Karpas-422 (cell line): Measurements from ENCODE around the gene FAM209B. TPM values are rescaled to one million over a fixed set of nuclear protein-coding genes. Genes with fewer than 3 reads are reported as not detected.
"Not testable (repeated sequence)": the region's sequence is repeated elsewhere in the genome, so short reads cannot be mapped to it uniquely, and the experiment has no call there.

Experiments
- DNase-seq: peaks from one replicate; pipeline ENCODE4 v3.0.0-alpha.2; 2015
- H2AFZ ChIP-seq: fragments of 200-600 bp; sonication (generic); 2 replicates; pipeline ENCODE4 v1.6.1; 2014; ENCODE audit warnings: antibody characterized with exemption, low read length, mixed read lengths
- H3K27ac ChIP-seq: fragments of 200-600 bp; sonication (generic); 2 replicates; pipeline ENCODE4 v1.5.1; 2014; ENCODE audit warnings: mild to moderate bottlenecking, low read length, moderate library complexity
- H3K27me3 ChIP-seq: fragments of 200-600 bp; sonication (generic); 2 replicates; pipeline ENCODE4 v1.6.1; 2014; ENCODE audit warnings: low read length, mixed read lengths
- H3K36me3 ChIP-seq: fragments of 200-600 bp; sonication (generic); 2 replicates; pipeline ENCODE4 v1.6.1; 2014; ENCODE audit warnings: low read length, mixed read lengths; ENCODE audit not compliant: insufficient read depth
- H3K4me1 ChIP-seq: fragments of 200-600 bp; sonication (generic); 2 replicates; pipeline ENCODE4 v1.6.1; 2014; ENCODE audit warnings: mild to moderate bottlenecking, low read length, mixed read lengths
- H3K4me2 ChIP-seq: fragments of 200-600 bp; sonication (generic); 2 replicates; pipeline ENCODE4 v1.6.1; 2014; ENCODE audit warnings: low read length, low read depth, mild to moderate bottlenecking; ENCODE audit not compliant: poor library complexity, severe bottlenecking
- H3K4me3 ChIP-seq: fragments of 200-600 bp; sonication (generic); 2 replicates; pipeline ENCODE4 v1.5.1; 2014; ENCODE audit warnings: mild to moderate bottlenecking, antibody characterized with exemption, low read length, mixed read lengths
- H3K79me2 ChIP-seq: fragments of 200-600 bp; sonication (generic); 2 replicates; pipeline ENCODE4 v1.6.1; 2014; ENCODE audit warnings: mild to moderate bottlenecking, low read length, mixed read lengths
- H3K9ac ChIP-seq: fragments of 200-600 bp; sonication (generic); 2 replicates; pipeline ENCODE4 v1.6.0; 2014; ENCODE audit warnings: low read length
- H3K9me2 ChIP-seq: fragments of 200-600 bp; sonication (generic), shearing (Covaris generic); replicated peaks from 2 replicates; pipeline ENCODE4 v1.6.0; 2014; ENCODE audit warnings: mild to moderate bottlenecking, low read length, moderate library complexity; ENCODE audit not compliant: insufficient read depth
- H3K9me3 ChIP-seq: fragments of 300-700, 200-600 bp; sonication (generic); 2 replicates; pipeline ENCODE4 v1.6.1; 2014; ENCODE audit warnings: low read length, mixed read lengths
- H4K20me1 ChIP-seq: fragments of 200-600 bp; sonication (generic); 2 replicates; pipeline ENCODE4 v1.6.1; 2014; ENCODE audit warnings: mild to moderate bottlenecking, antibody characterized with exemption, low read length, low read depth; ENCODE audit not compliant: insufficient read depth
- total RNA-seq: library from RNA; depleted of rRNA; stranded (reverse); fragments of >200 nt; shearing (Covaris generic); gene quantifications from 2 replicates; pipeline ENCODE4 v1.2.3, GENCODE V29; 2014; ENCODE audit warnings: low replicate concordance; rRNA removed

Gene FAM209B
- total RNA-seq: 0.60 TPM in 1 of 2 replicates, not detected in the other

DNA sequence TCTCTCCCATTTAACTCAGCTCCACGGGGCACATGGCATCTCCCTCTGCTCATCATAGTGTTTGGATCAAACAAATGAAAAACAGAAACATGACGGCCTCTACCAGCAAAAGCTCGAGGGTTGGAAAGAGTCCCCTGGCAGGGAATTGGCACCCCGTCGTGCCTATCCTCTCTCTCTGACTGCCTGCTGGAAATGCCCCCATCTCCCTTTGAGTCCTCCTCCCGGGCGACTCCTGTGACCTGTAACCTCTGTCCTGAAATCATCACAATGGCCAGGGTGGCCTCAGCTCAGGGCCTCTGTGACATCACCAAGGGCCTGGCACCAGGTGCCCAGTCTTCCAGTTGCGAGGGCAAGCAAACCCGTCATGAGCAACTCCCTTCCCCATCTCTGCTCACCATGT, at the start of gene FAM209B:
TSS of gene FAM209B (plus strand) at position 301 of the 400 bp plus-strand sequence. CDS start at position 397, 96 bp downstream.
- not testable (repeated sequence) for H3K27ac ChIP-seq, H3K9ac ChIP-seq

DNA sequence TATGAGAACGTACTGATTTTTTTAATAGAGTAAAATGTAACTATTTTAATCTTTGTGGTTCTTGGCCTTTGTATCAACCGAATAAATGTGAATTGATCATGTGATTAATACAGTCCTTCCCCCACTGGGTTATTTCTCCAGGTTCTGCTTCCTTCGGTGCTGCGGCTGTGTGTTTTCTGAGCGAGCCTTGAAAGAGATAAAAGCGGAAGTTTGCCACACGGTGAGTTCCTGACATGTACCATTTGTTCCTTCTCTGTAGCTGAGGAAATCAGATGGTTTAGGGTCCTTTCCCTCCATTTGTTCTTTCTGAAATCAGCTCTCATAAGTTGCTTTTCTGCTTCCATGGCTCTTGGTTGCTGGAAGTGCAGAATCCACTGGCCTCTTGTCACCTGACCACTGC, 49.1 kb upstream of the FAM209B start:
- no peaks in the 10 kb centered on the region for H3K9me2 ChIP-seq
- no peaks in the 10 kb centered on the region for H3K4me1 ChIP-seq
- no peaks in the 10 kb centered on the region for H3K27me3 ChIP-seq
- H3K79me2 ChIP-seq: peaks cover 28% of the 10 kb centered on the region; the same call in 1 of the 2 replicates
- no peak overlapping the region for H3K4me2 ChIP-seq
- H4K20me1 ChIP-seq: no peaks in the 10 kb centered on the region
- H3K36me3 ChIP-seq: peaks cover 31% of the 10 kb centered on the region; the same call in 1 of the 2 replicates
- no peaks in the 10 kb centered on the region for H3K9me3 ChIP-seq
- no peak overlapping the region for H3K9ac ChIP-seq
- H3K27ac ChIP-seq: no peak overlapping the region
- DNase-seq: no peak
- H3K4me3 ChIP-seq: no peak overlapping the region
- no peak overlapping the region for H2AFZ ChIP-seq

More for the DNA sequence above, at the start of gene FAM209B:
- not testable (repeated sequence) for H3K9me3 ChIP-seq, DNase-seq, H3K4me2 ChIP-seq, H4K20me1 ChIP-seq, H3K36me3 ChIP-seq, H3K79me2 ChIP-seq, H3K4me1 ChIP-seq, H2AFZ ChIP-seq, H3K27me3 ChIP-seq, H3K9me2 ChIP-seq, H3K4me3 ChIP-seq

GRCh38 chr20:56487216-56487615, 45.8 kb upstream of the FAM209B start:
- Histone ChIP-seq H3K9me2 (no peaks in the 10 kb centered on the region), H3K9me3 (no peaks in the 10 kb centered on the region), H3K27me3 (no peaks in the 10 kb centered on the region), H3K9ac (no peak overlapping the region), H3K27ac (no peak overlapping the region), H4K20me1 (no peaks in the 10 kb centered on the region), H3K79me2 (peaks cover 27% of the 10 kb centered on the region; the same call in 1 of the 2 replicates), H2AFZ (no peak overlapping the region), H3K4me3 (no peak overlapping the region), H3K36me3 (peaks cover 25% of the 10 kb centered on the region; the same call in 1 of the 2 replicates), H3K4me1 (no peaks in the 10 kb centered on the region), H3K4me2 (no peak overlapping the region)
- no peak for DNase-seq

DNA sequence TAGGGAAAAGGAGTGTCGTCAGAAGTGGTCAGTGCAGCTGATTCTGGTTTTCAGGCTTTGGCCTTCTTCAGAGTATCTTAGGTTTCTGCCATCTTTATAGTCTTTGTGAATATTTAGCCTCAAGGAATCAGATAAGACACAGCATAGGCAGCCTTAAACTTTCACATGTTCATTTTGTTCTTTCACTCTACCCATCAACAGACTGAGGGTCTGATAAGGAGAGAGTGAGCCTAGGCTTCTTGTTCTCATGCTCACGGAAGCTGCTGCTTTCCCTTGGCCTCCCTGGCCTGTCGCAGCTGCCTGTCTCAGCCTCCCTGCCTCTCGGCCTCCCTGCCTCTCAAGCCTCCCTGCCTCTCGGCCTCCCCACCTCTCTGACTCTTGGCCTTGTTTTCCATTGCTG, 44.5 kb upstream of the FAM209B start:
- Histone ChIP-seq H4K20me1 (no peaks in the 10 kb centered on the region), H3K4me3 (no peak overlapping the region), H3K4me2 (no peak overlapping the region), H3K27ac (no peak overlapping the region), H3K9ac (no peak overlapping the region), H2AFZ (no peak overlapping the region), H3K9me3 (no peaks in the 10 kb centered on the region), H3K4me1 (no peaks in the 10 kb centered on the region), H3K9me2 (no peaks in the 10 kb centered on the region), H3K36me3 (peaks cover 26% of the 10 kb centered on the region; the same call in 1 of the 2 replicates), H3K27me3 (no peaks in the 10 kb centered on the region), H3K79me2 (peaks cover 26% of the 10 kb centered on the region; the same call in 1 of the 2 replicates)
- no peak for DNase-seq

DNA sequence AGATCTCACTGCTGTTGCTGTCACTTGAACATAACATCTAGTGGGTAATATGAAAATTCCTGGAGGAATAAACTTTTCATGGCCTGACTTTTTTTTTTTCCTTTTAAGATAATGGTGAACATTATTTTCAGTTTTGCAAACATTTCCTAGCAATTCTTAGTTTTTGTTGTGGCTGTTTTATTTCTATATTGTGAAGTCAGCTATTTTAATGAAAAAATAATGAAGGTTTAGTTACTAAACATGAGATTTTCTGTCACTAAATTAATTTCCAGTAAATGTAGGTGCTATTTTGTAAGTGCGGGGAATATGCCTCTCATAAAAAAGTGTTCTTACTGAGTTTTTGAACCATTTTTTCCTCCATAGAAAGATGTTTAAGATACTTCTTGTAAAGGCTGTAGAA, 31.9 kb upstream of the FAM209B start:
- Histone ChIP-seq H3K79me2 (peaks cover 38% of the 10 kb centered on the region), H3K9ac (no peak overlapping the region), H2AFZ (no peak overlapping the region), H3K4me3 (no peak overlapping the region), H3K9me2 (no peaks in the 10 kb centered on the region), H3K27ac (no peak overlapping the region), H3K27me3 (no peaks in the 10 kb centered on the region), H3K36me3 (peaks cover 25% of the 10 kb centered on the region), H3K4me2 (no peak overlapping the region), H3K4me1 (no peaks in the 10 kb centered on the region), H4K20me1 (no peaks in the 10 kb centered on the region), H3K9me3 (no peaks in the 10 kb centered on the region)
- DNase-seq: no peak

DNA sequence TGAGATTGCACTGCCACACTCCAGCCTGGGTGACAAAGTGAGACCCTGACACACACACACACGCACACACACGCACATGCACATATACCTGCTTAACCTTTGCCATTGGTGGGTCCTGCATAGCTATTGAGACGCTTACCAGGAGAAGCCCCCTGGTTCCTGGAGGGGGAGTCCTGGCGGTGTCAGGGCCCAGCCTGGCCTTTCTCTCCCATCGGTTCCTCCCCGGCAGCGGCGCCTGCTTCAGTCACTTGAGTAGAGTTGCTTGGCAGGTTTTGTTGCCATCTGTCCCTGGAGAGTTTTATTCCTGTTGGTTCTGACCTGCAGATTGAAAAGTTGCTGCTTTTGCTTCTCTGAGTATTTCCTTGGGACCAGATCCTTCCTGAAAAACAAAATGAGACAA, 29.1 kb upstream of the FAM209B start:
- no peaks in the 10 kb centered on the region for H3K9me3 ChIP-seq
- no peaks in the 10 kb centered on the region for H3K27me3 ChIP-seq
- H3K79me2 ChIP-seq: peaks cover 44% of the 10 kb centered on the region
- peaks cover 9% of the 10 kb centered on the region for H3K4me1 ChIP-seq
- no peak overlapping the region for H3K4me2 ChIP-seq
- H3K9me2 ChIP-seq: no peaks in the 10 kb centered on the region
- H3K9ac ChIP-seq: no peak overlapping the region
- no peaks in the 10 kb centered on the region for H3K36me3 ChIP-seq
- no peak for DNase-seq
- H4K20me1 ChIP-seq: no peaks in the 10 kb centered on the region
- H3K27ac ChIP-seq: no peak overlapping the region
- no peak overlapping the region for H3K4me3 ChIP-seq
- no peak overlapping the region for H2AFZ ChIP-seq

- Histone ChIP-seq H4K20me1 (no peaks in the 10 kb centered on the region), H3K27ac (no peak overlapping the region), H3K27me3 (no peaks in the 10 kb centered on the region), H3K9ac (no peak overlapping the region), H3K4me1 (peaks cover 10% of the 10 kb centered on the region), H3K4me3 (no peak overlapping the region), H2AFZ (no peak overlapping the region), H3K79me2 (peaks cover 45% of the 10 kb centered on the region), H3K36me3 (no peaks in the 10 kb centered on the region), H3K9me2 (no peaks in the 10 kb centered on the region), H3K9me3 (no peaks in the 10 kb centered on the region), H3K4me2 (no peak overlapping the region)
- peak; percentile 47 for DNase-seq
Observed at GRCh38 chr20:56504373-56505005, 28.6 kb upstream of the FAM209B start.

DNA sequence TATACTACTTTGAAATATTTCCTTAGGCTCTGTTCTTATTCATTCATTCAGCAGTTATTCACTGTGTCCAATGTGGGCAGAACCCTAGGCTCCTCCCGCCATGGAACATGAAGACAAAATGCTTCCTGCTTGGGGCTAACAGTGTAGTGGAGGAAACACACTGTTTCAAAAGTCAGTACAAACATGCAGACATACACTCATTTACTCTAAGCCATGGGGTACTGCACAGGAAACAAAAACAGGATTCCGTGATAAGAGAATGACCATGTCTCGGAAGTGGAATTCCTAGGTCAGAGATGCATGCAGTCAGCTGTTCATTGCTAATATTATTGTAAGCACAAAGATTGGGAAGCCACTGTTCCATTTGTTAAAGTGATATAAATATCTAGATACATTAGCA, 26.9 kb upstream of the FAM209B start:
- DNase-seq: no peak
- H3K27ac ChIP-seq: no peak overlapping the region
- no peaks in the 10 kb centered on the region for H3K9me2 ChIP-seq
- peaks cover 50% of the 10 kb centered on the region for H3K79me2 ChIP-seq
- no peaks in the 10 kb centered on the region for H3K9me3 ChIP-seq
- no peaks in the 10 kb centered on the region for H4K20me1 ChIP-seq
- no peaks in the 10 kb centered on the region for H3K27me3 ChIP-seq
- no peak overlapping the region for H2AFZ ChIP-seq
- H3K9ac ChIP-seq: no peak overlapping the region
- no peaks in the 10 kb centered on the region for H3K36me3 ChIP-seq
- no peak overlapping the region for H3K4me2 ChIP-seq
- peaks cover 10% of the 10 kb centered on the region for H3K4me1 ChIP-seq
- H3K4me3 ChIP-seq: no peak overlapping the region
